GM12891 (cell line): ENCODE measurements around the gene FPR1.

Experiments used
- DNase-seq: peaks from one replicate; pipeline ENCODE4 v3.0.0; 2011; ENCODE audit warnings: low spot score; ENCODE audit not compliant: insufficient read length
- FAIRE-seq: peaks from 2 replicates; lab custom pipeline; 2011; peaks lifted over from hg19 to GRCh38; lab: Jason Lieb, UNC
- PAX5 ChIP-seq: IDR thresholded peaks from 2 replicates; pipeline ENCODE4 v1.6.1; 2011; ENCODE audit warnings: low read length, moderate library complexity, mild to moderate bottlenecking; ENCODE audit not compliant: insufficient read depth, severe bottlenecking
- POLR2A ChIP-seq: IDR thresholded peaks from 2 replicates; pipeline ENCODE4 v1.6.1; 2011; ENCODE audit warnings: low read depth, low read length, control low read depth
- POLR2AphosphoS5 ChIP-seq: IDR thresholded peaks from 2 replicates; pipeline ENCODE4 v1.6.1; 2011; ENCODE audit warnings: low read depth, low read length, control low read depth
- POU2F2 ChIP-seq: IDR thresholded peaks from 2 replicates; pipeline ENCODE4 v1.6.1; 2011; ENCODE audit warnings: low read depth, mild to moderate bottlenecking, control low read depth, low read length, moderate library complexity
- SPI1 ChIP-seq: IDR thresholded peaks from 2 replicates; pipeline ENCODE4 v1.6.1; 2011; ENCODE audit warnings: low read depth, low read length, control low read depth
- TAF1 ChIP-seq: IDR thresholded peaks from 2 replicates; pipeline ENCODE4 v1.6.1; 2011; ENCODE audit warnings: low read depth, low read length, control low read depth

Gene FPR1

GRCh38 chr19:51760697-51761356 lies 9.1 kb upstream of the FPR1 start, which contains the start of gene FPR2:
FPR2 (plus strand) TSS chr19:51761180; CDS start chr19:51768659, 7,479 bp downstream.
- TF ChIP-seq POLR2A = no peak
- TF ChIP-seq SPI1 = no peak
- no peak for TF ChIP-seq POU2F2
- no peak for TF ChIP-seq POLR2AphosphoS5
- no peak for TF ChIP-seq PAX5
- TF ChIP-seq TAF1 = no peak
- no peak for FAIRE-seq
- DNase-seq = no peak

DNA sequence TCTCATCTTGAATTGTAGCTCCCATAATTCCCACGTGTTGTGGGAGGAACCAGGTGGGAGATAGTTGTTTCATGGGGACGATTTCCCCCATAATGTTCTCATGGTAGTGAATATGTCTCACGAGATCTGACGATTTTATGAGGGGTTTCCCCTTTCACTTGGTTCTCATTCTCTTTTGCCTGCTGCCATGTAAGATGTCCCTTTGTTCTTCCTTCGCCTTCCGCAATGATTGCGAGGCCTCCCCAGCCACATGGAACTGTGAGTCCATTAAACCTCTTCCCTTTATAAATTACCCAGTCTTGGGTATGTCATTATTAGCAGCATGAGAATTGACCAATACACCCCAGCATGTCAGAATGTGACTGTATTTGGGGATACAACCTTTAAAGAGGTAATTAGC lies 3.9 kb upstream of the FPR1 start:
- DNase-seq (no peak), FAIRE-seq (no peak)
- no peak for TF ChIP-seq POLR2AphosphoS5
- no peak for TF ChIP-seq TAF1
- TF ChIP-seq PAX5 = no peak
- TF ChIP-seq POU2F2 = no peak
- no peak for TF ChIP-seq POLR2A
- no peak for TF ChIP-seq SPI1

GRCh38 chr19:51754770-51755169 lies 3.1 kb upstream of the FPR1 start:
- no peak for DNase-seq
- FAIRE-seq = no peak
- TF ChIP-seq SPI1 = no peak
- TF ChIP-seq POU2F2 = no peak
- TF ChIP-seq POLR2AphosphoS5 = no peak
- TF ChIP-seq PAX5 = no peak
- TF ChIP-seq TAF1 = no peak
- TF ChIP-seq POLR2A = no peak

DNA sequence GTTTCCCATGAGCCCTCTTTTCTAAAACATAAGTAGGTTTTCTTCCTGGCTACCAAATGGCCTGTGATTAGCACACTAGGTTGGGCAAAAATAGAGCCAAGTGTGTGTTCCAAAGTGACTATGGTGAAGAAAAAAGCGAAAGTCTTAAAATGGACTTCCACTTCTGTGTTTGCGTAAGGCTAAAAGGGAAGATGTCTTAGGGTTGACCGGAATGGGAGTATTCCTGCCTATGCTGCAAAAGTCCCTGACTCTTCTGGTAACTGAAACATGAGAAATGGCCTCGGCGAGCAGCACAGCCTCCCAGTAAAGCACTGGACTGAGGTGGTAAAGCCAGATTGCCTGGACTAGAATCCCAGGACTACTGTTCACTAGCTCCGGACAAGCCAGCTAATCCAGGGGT lies 2.4 kb upstream of the FPR1 start:
- no peak for DNase-seq
- FAIRE-seq = no peak
- no peak for TF ChIP-seq POLR2A
- no peak for TF ChIP-seq TAF1
- no peak for TF ChIP-seq PAX5
- TF ChIP-seq POLR2AphosphoS5 = no peak
- TF ChIP-seq POU2F2 = no peak
- no peak for TF ChIP-seq SPI1

- TF ChIP-seq POLR2A (no peak), SPI1 (no peak), PAX5 (no peak), POU2F2 (no peak), POLR2AphosphoS5 (no peak), TAF1 (no peak)
- DNase-seq (no peak), FAIRE-seq (no peak)
These were observed 1.1 kb downstream of the FPR1 start for GRCh38 chr19:51750400-51751094.

DNA sequence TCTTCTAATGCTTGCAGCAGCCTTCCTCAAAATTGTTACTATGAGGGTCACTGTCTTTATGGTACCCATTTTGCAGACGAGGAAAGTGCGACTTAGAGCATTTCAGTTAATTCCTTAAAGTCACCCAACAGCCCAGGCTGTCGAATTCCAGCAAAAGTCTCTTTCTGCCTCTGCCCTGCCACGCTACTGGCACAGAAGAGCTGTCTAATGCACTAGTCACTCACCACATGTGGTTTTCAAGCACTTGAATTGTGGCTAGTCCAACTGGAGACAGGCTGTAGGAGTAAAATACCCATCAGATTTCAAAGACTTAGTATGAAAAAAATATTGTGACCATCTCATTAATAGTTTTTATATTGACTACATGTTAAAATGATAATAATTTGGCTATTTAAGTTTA lies 1.7 kb downstream of the FPR1 start:
- no peak for FAIRE-seq
- no peak for DNase-seq
- TF ChIP-seq POLR2AphosphoS5 (no peak), SPI1 (no peak), TAF1 (no peak), PAX5 (no peak), POU2F2 (no peak), POLR2A (no peak)

DNA sequence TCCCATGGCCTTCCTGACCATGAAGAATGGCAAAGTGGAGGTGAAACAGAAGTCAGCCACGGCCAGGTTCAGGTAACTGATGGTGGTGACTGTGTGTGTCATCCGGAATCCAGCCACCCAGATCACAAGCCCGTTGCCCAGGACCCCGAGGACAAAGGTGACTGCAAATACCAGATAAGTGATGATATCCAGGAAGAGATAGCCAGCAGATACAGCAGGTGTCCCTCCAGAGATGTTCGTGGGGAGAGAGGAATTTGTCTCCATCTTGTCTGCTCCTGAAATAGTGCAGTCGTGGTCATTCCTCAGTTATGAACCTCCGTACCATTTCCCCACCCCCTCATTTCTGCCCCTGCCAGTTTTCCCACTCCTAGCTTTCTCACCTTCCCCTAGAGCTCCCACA lies 4.9 kb downstream of the FPR1 start:
- DNase-seq (no peak), FAIRE-seq (no peak)
- TF ChIP-seq POLR2A (no peak), PAX5 (no peak)

- DNase-seq (no peak), FAIRE-seq (no peak)
- TF ChIP-seq TAF1 (no peak), PAX5 (no peak), POLR2AphosphoS5 (no peak), POU2F2 (no peak)
These were observed 8.3 kb downstream of the FPR1 start for GRCh38 chr19:51743405-51743804.

GRCh38 chr19:51742789-51743188 lies 8.9 kb downstream of the FPR1 start:
- FAIRE-seq (no peak), DNase-seq (no peak)
- TF ChIP-seq TAF1 (no peak), PAX5 (no peak), POLR2A (no peak), POU2F2 (no peak), SPI1 (no peak), POLR2AphosphoS5 (no peak)
